ENCODE results near the gene SDC1.
"Not testable (repeated sequence)": the region's sequence is repeated elsewhere in the genome, so short reads cannot be mapped to it uniquely, and the experiment has no call there.

Gene SDC1

GRCh38 chr2:20195431-20196033 lies 29.4 kb downstream of the SDC1 start:
- DNase-seq, result no peak

DNA sequence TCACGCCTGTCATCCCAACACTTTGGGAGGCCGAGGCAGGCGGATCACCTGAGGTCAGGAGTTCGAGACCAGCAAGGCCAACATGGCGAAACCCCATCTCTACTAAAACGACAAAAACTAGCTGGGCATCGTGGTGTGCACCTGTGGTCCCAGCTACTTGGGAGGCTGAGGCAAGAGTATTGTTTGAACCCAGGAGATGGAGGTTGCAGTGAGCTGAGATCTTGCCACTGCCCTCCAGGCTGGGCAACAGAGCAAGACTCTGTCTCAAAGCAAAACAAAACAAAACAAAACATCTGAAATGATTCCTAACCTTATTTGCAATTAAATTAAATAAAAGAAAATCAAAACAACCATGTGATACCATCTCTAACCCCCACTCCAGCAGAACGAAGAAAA lies 29.9 kb downstream of the SDC1 start:
- not testable (repeated sequence) for DNase-seq

DNA sequence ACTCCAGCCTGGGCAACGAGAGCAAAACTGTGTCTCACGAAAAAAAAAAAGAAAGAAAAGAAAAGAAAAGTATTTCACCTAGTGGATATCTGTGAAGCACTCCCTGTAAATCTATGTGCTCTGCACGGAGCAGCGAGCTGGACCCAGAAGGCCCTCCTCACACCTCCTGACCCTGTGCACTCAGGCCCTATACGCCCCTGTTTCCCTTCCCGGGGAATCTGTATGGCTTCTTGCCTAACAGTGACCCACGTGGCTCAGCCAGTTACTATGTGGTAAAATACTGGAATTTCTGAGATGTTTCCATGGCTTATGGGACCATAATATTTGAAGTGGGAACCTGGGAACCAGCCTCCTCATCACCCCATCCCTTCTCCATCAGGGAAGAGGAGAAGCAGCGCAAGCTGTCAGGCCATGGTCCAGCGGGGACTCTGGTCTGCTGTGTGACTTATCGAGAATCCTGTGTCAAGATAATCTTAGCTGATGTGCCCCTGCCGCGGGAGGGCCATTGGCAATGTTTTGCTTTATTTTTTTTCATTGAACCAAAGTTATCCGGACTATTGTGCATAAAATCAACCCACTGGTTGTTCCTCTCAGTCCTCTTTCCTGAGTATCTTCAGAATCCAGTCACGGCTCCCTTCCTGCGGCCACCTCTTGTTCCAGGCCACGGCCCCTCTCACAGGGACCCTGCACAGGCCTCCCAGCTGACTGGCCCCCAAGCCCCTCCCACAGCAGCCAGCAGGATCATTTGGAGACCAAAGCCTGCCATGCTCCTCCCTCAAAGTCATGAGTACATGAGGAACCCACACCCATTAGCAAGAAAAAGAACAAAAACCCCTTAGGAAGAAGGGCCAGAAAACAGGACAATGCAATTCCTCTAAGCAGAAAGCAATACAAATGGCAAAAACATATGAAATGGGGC lies 30.6 kb downstream of the SDC1 start:
- DNase-seq, result no peak

GRCh38 chr2:20193185-20193584 lies 31.7 kb downstream of the SDC1 start:
- DNase-seq, result no peak

GRCh38 chr2:20192781-20193180 lies 32.1 kb downstream of the SDC1 start:
- no peak for DNase-seq

DNA sequence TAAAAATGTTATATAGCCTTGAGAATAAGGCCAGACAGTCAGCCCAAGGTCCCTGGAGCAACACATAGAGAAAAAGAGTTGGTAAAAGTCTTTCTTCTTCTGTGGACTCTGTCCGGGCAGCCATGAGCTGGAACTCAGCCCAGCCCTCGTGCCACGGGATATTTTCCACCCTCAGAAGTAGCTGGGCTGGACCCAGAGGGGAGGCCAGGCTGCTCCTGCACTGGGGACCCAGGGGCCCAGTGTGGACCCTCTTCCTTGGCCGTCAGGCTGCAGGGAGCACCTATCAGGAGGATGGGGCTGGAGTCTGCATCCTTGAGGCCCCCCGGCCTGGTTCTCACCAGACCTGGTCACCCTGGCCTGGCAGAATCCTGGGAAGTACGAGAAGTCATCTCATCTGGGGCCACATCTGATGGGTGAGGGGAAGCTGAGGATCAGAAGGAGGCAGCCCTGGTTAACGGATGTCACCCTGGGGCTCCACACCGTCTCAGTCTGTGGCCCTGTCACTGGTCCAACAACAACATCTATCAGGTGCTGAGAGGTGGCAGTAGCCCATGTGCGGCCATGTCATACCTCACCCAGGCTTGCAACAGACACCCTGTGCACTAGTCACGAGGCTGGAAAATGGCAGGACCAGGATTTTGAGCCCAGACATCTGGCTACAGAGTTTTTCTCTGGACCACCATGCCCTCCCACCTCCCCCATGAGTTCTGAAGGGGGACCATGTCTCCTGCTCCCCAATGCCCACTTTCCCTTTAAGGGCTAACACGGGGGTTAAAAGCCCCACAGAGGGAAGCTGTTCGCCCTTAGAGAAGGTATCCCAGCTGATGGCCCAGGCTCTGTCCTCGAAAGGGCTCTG lies 33.0 kb downstream of the SDC1 start:
- DNase-seq, result no peak

- DNase-seq, result no peak
Measured at GRCh38 chr2:20190876-20191713, 33.8 kb downstream of the SDC1 start.

DNA sequence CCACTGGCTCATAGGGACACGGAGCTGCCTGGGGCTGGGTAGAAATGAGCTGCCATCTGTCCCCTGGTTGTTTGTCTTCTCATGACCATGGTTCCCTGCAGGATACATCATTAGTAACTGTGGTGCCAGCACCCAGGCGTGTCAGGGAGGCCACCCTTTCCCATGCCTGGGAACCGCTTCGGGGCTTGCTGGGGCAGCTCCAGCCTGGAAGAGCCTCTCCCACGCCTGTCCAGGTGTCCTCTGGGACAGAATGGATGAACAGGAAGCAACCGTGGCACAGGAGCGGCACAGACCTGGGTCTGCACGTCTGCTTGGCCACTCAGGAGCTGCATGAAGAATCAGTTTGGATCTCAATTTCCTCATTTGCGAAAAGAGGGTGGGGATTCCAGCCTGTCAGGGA lies 34.8 kb downstream of the SDC1 start:
- no peak for DNase-seq

- DNase-seq, result no peak
Measured at GRCh38 chr2:20189299-20189931, 35.5 kb downstream of the SDC1 start.

DNA sequence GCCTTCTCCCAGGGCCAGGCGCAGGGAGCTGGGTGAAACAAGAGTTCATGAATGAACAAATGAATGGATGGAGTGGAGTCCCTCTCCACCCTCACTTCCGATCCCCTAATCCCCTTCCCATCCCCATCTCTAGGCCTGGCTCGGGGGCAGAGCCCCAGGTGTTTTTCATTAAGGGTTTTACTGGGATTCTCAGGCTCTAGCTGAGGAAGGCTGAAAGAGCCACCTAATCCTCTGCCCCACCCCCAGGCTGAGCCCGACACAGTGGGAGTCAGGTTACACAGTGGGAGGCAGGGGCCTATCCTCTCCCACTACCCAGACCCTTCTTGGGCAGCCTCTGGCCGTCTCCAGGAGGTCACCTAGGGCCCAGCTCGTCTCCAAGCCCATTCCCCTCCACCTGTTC lies 36.1 kb downstream of the SDC1 start:
- DNase-seq, result no peak

- DNase-seq, result no peak
Measured at GRCh38 chr2:20188201-20188600, 36.7 kb downstream of the SDC1 start.

GRCh38 chr2:20187331-20187730 lies 37.6 kb downstream of the SDC1 start:
- no peak for DNase-seq

DNA sequence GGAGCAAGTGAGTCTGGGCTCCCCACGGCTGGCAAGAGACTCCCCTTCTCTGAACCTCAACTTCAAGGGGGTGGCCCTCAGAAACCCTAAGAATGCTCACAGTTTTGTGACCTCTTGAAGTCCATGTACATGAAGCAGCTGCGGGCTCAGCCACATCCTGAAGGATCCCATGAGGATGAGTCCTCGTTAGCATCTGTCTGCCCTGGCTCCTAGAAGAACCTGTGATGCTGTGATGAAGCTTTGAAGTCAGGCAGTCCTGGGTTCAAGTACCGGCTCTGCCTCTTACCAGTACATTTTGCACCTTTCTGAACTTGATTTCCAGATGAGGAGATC lies 38.1 kb downstream of the SDC1 start:
- no peak for DNase-seq

DNA sequence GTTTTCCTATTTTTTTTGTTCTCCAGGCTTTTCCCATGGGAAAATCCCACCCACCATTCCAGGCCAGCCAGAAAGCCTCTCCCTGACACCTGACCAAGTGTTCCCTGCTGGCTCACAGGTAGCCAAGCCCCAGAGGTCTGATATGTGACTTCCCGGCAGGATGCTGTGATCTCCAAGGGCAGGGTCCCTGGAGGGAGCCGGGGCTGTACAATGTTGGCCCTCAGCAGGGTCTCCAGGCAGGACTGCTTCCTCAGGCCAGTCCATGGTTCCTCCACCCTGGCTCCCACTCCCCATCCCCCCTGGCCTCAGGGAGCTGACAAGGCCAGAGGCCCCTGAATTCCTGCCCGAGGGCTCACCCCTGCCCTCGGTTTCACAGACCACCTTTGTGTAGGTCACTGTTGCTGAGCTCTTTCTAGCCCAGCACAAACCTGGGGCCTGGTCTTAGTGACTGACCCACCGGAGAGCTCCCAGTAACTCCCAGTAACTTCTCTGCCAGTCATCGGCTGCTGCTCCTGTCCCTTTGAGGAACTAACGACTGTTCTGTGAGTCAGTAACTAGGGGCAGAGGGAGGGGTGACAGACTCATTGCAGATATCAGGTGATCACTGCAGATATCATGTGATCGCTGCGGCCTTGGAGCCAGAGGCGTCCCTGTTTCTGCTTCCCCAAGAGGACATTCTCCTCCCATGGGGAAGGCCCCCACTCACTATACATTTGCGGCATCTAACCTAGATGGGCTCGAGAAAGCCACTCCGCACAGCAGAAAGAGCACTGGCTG lies 38.7 kb downstream of the SDC1 start:
- no peak for DNase-seq

DNA sequence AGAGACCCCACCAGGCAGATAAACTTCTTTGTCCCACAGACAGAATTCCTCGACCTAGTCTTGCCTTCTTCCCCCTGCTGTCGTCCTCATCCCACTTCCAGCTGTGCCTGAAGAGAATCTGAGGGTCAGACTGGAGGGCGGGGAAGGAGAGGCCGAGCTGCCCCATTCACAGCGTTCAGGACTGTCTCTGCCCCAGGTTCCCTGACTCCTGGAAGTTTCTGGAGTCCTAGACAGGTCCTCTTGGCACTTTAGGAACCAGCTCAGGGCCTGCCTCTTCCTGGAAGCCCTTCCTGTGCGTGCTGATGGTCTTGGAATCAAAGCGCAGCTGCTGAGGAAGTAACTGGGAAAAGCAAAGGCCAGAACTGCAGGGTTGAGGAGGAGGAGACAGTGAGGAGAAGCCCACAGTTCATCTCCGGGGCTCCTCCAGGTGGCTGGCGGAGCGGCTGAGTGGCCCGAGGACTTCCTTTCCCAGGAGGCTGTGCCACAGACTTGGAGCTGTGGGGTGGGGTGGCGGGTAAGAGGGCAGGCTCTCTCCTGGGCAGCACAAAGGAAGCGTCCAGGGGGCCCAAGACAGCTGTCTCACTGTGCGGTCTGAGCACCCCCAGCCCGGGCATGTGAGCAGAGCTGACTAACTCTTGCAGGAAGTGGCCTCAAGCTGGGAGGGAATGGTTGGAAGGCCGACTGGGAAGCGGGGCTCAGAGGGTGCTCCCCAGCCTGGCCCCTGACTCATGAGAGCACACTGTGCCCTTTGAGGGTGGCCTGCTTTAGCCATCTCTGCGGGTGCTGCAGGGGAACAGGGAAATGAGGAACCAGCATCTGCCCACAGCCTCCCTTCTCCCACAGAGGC lies 39.5 kb downstream of the SDC1 start:
- DNase-seq, result no peak

GRCh38 chr2:20184067-20184938 lies 40.6 kb downstream of the SDC1 start:
- DNase-seq, result no peak

- no peak for DNase-seq
Measured at GRCh38 chr2:20183373-20183772, 41.6 kb downstream of the SDC1 start.

DNA sequence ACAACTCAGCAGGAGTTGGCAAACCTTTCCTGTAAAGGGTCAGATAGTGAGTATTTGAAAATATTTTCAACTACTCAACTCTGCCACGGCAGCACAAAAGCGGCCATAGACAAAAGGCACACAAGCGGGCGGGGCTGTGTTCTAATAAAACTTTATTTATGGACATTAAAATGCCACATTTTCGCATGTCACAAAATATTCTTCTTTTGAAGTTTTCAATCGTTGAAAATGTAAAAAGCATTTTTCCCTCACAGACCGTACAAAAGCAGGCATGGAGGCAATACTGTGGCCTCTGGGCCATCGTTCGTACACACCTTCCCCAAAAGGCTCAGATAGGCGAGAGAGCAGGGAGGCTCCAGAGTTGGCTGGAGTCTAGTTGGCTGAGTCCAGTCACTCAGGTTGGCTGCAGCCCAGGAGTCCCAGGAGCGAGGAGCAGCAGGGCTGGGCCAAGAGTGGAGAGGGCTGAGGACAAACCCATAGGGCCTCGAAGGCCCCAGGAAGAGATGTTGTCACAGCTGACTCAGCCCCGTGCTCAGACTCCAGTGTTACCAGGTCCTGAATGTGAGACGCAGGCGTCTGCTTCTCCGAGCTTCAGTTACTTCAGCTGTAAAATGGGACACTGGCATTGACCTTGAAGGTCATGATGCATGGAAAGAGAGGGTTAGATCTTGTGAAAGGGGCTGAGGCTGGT lies 42.5 kb downstream of the SDC1 start:
- no peak for DNase-seq

- no peak for DNase-seq
Measured at GRCh38 chr2:20181761-20182160, 43.2 kb downstream of the SDC1 start.

Data from activated CD4-positive, alpha-beta T cell treated with anti-CD3 and anti-CD28 coated beads, Interleukin-2, amount 50 U/mL, for 4 hours (primary cell).